HepG2 (cell line): ENCODE measurements around the gene ZC3H13. TPM values are rescaled to one million over a fixed set of nuclear protein-coding genes. Genes with fewer than 3 reads are reported as not detected.

Experiments used
- ATAC-seq: fragments of 200-7000 bp; cut with Tn5 transposase; 3 replicates; pipeline ENCODE4 v1.9.1; 2020; ENCODE audit warnings: mild to moderate bottlenecking, moderate library complexity
- BruUV-seq: library from RNA; stranded (reverse); fragments of 400-500 nt; replicated peaks from 2 replicates; lab custom pipeline; 2021; lab: Mats Ljungman, UMichigan
- CTCF ChIA-PET: fragments of 300-600 bp; formaldehyde crosslinking; extraction: SDS; loops from one replicate; lab custom pipeline; 2021; ENCODE audit warnings: low total read pairs, inconsistent platforms, low intra/inter-chr PET ratio; lab: Yijun Ruan, JAX
- POLR2A ChIA-PET: fragments of 350-600 bp; sonication (Branson Sonifier 250); formaldehyde crosslinking; loops from one replicate; lab custom pipeline; 2020; ENCODE audit warnings: antibody characterized with exemption, inconsistent platforms; lab: Yijun Ruan, JAX
- DNase-seq: peaks from one replicate; pipeline ENCODE4 v3.0.0-alpha.2; 2015; ENCODE audit warnings: low spot score
- FAIRE-seq: peaks from 3 replicates; lab custom pipeline; 2011; peaks lifted over from hg19 to GRCh38; lab: Jason Lieb, UNC
- H2AFZ ChIP-seq: one replicate; pipeline ENCODE4 v1.6.1; 2011; ENCODE audit warnings: low read length, inconsistent platforms
- H3K27ac ChIP-seq: fragments of 300-600 bp; 3 replicates; pipeline ENCODE4 v1.8.0; 2011; ENCODE audit warnings: mixed run types, mild to moderate bottlenecking, mixed read lengths, low read length, inconsistent platforms; ENCODE audit not compliant: insufficient read depth; ENCODE audit errors: extremely low read length
- H3K27me3 ChIP-seq, 2 experiments: fragments of 200-600 bp in 1 of 2; 2 replicates in 1 of 2; 3 replicates in 1 of 2; pipeline versions ENCODE4 v1.6.0 to v1.8.0; 2011; ENCODE audit warnings: low read length in 2 of 2, mild to moderate bottlenecking in 2 of 2, moderate library complexity in 2 of 2, inconsistent platforms in 1 of 2; ENCODE audit not compliant: insufficient read depth in 2 of 2, control insufficient read depth in 1 of 2
- H3K36me3 ChIP-seq, 2 experiments: fragments of 200-600 bp in 1 of 2; replicated peaks in 1 of 2; 2 replicates in 1 of 2; 3 replicates in 1 of 2; pipeline versions ENCODE4 v1.5.1 to v1.8.0; 2011; ENCODE audit warnings: low read length in 2 of 2, inconsistent platforms in 1 of 2; ENCODE audit not compliant: insufficient read depth in 2 of 2, control insufficient read depth in 1 of 2
- H3K4me1 ChIP-seq: 2 replicates; pipeline ENCODE4 v1.5.1; 2012; ENCODE audit warnings: low read length, inconsistent platforms; ENCODE audit not compliant: insufficient read depth
- H3K4me2 ChIP-seq: 2 replicates; pipeline ENCODE4 v1.6.0; 2011; ENCODE audit warnings: low read depth, low read length, inconsistent platforms
- H3K4me3 ChIP-seq, 3 experiments: fragments of 200-600 bp in 1 of 3; sonication (generic), shearing (Covaris generic) in 1 of 3; replicated peaks in 1 of 3; 2 replicates each; pipeline ENCODE4 v1.5.1; 2011 to 2016; ENCODE audit warnings: low read length in 3 of 3, inconsistent platforms in 2 of 3, low read depth in 2 of 3, mild to moderate bottlenecking in 2 of 3, control low read depth in 1 of 3, mixed read lengths in 1 of 3; ENCODE audit not compliant: insufficient read depth in 1 of 3
- H3K79me2 ChIP-seq: one replicate; pipeline ENCODE4 v1.6.1; 2011; ENCODE audit warnings: low read length, inconsistent platforms; ENCODE audit not compliant: insufficient read depth
- H3K9ac ChIP-seq: 2 replicates; pipeline ENCODE4 v1.6.0; 2011; ENCODE audit warnings: mild to moderate bottlenecking, low read depth, low read length, inconsistent platforms; ENCODE audit not compliant: insufficient read depth
- H3K9me3 ChIP-seq: 2 replicates; pipeline ENCODE4 v1.5.1; 2012; ENCODE audit warnings: mild to moderate bottlenecking, low read length
- H4K20me1 ChIP-seq: 2 replicates; pipeline ENCODE4 v1.6.0; 2011; ENCODE audit warnings: inconsistent platforms, mild to moderate bottlenecking, low read length, moderate library complexity; ENCODE audit not compliant: insufficient read depth
- ARNT ChIP-seq: fragments of 450-650 bp; IDR thresholded peaks from 2 replicates; pipeline ENCODE4 v1.6.1; 2017
- KAT8 ChIP-seq: IDR thresholded peaks from 2 replicates; pipeline ENCODE4 v1.6.1; 2016; ENCODE audit warnings: missing genetic modification reagents, missing compliant biosample characterization
- STAT5B ChIP-seq: sonication (generic); formaldehyde crosslinking; IDR thresholded peaks from 2 replicates; pipeline ENCODE4 v1.4.0; 2020; ENCODE audit warnings: missing genetic modification reagents
- TCF7 ChIP-seq: sonication (generic); IDR thresholded peaks from 2 replicates; pipeline ENCODE4 v1.6.1; 2016; ENCODE audit warnings: antibody characterized with exemption, low read depth
- ZFP36 ChIP-seq: fragments of 150-350 bp; IDR thresholded peaks from 2 replicates; pipeline ENCODE4 v1.6.1; 2018; ENCODE audit warnings: borderline replicate concordance, low read length, low read depth; ENCODE audit not compliant: partially characterized antibody
- ZNF430 ChIP-seq: sonication (generic); formaldehyde crosslinking; IDR thresholded peaks from 2 replicates; pipeline ENCODE4 v1.9.0; 2021; ENCODE audit warnings: mild to moderate bottlenecking, missing genetic modification reagents
- ZSCAN30 ChIP-seq: sonication (generic); formaldehyde crosslinking; IDR thresholded peaks from 2 replicates; pipeline ENCODE4 v1.5.0; 2020; ENCODE audit warnings: mild to moderate bottlenecking, missing genetic modification reagents
- whole genome bisulfite sequencing: methylation state at CpG from one replicate; pipeline ENCODE4 v1.1.6; 2017; ENCODE audit warnings: low lambda C conversion rate; 5-methylcytosine and 5-hydroxymethylcytosine counted together
- in situ Hi-C: cut with HindIII; loops from 2 replicates; pipeline ENCODE4 v1.10.0; 2017; ENCODE audit warnings: low pct_unique_long_range_greater_than_20kb; ENCODE audit not compliant: extremely low pct_ligation_motif_present
- intact Hi-C: fragments of 100-400 bp; cut with micrococcal nuclease; formaldehyde crosslinking; loops from one replicate; pipeline ENCODE4 v1.10.0; 2022; ENCODE audit not compliant: unreplicated experiment
- polyA plus RNA-seq, 8 experiments: library from polyadenylated mRNA; depleted of rRNA in 3 of 8; stranded (reverse) in 7 of 8; unstranded in 1 of 8; fragments of >200 nt; fragmentation: Illumina TruSeq in 4 of 8; extraction: Trizol in 4 of 8; gene quantifications; 2 replicates each; pipeline versions ENCODE4 v1.2.1 to v1.2.3, GENCODE V29; 2011 to 2016; ENCODE audit warnings: low read depth in 4 of 8, missing spikeins in 1 of 8, mixed read lengths in 1 of 8; ENCODE audit not compliant: insufficient read depth in 1 of 8
- total RNA-seq, 5 experiments: library from RNA; depleted of rRNA; stranded (reverse); fragments of >200 nt; fragmentation: Illumina TruSeq; extraction: Trizol; gene quantifications; 2 replicates each; pipeline ENCODE4 v1.2.3, GENCODE V29; 2016; ENCODE audit warnings: low read depth in 1 of 5
- TF ChIP-seq, protein P1 (sequence below): sonication (generic); formaldehyde crosslinking; IDR thresholded peaks from 2 replicates; pipeline ENCODE4 v1.5.0; 2020; ENCODE audit warnings: mild to moderate bottlenecking, missing genetic modification reagents
- TF ChIP-seq, protein P2 (sequence below): IDR thresholded peaks from 2 replicates; pipeline ENCODE4 v1.6.1; 2016; ENCODE audit warnings: missing compliant biosample characterization, missing genetic modification reagents, borderline replicate concordance
- TF ChIP-seq, protein P3 (sequence below): sonication (generic); formaldehyde crosslinking; IDR thresholded peaks from 2 replicates; pipeline ENCODE4 v1.5.1; 2020; ENCODE audit warnings: missing genetic modification reagents, mild to moderate bottlenecking, borderline replicate concordance
- TF ChIP-seq, protein P4 (sequence below): sonication (generic); formaldehyde crosslinking; conservative IDR thresholded peaks from 2 replicates; pipeline ENCODE4 v1.8.0; 2022; ENCODE audit warnings: mild to moderate bottlenecking, moderate library complexity, missing genetic modification reagents

ZC3H13 gene
- total and polyA plus RNA-seq, 2 of the 13 experiments (the other 11 are each of a cell fraction or from before 2014, with no cell fraction given): 2.7 to 23.5 TPM

DNA sequence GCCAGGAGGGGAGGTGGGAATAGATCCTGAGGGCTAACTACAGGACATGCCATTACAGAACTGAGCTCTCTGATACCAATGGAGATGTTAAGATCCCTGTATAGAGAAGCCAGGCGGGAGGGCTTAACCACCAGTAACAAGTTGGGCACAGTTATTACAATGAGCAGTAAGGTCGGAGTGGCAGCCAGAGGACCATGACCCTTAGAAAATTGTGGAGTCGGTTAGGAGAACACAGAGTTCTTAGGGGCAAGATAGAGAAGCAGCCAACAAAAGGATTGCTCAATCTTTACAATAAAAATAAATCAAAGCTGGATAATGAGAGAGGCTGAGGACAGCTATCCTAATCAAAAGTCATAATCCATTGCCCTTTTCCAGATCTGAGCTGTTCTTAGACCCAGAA, 41.9 kb upstream of the ZC3H13 start (continued):
- TF ChIP-seq, protein P1, sequence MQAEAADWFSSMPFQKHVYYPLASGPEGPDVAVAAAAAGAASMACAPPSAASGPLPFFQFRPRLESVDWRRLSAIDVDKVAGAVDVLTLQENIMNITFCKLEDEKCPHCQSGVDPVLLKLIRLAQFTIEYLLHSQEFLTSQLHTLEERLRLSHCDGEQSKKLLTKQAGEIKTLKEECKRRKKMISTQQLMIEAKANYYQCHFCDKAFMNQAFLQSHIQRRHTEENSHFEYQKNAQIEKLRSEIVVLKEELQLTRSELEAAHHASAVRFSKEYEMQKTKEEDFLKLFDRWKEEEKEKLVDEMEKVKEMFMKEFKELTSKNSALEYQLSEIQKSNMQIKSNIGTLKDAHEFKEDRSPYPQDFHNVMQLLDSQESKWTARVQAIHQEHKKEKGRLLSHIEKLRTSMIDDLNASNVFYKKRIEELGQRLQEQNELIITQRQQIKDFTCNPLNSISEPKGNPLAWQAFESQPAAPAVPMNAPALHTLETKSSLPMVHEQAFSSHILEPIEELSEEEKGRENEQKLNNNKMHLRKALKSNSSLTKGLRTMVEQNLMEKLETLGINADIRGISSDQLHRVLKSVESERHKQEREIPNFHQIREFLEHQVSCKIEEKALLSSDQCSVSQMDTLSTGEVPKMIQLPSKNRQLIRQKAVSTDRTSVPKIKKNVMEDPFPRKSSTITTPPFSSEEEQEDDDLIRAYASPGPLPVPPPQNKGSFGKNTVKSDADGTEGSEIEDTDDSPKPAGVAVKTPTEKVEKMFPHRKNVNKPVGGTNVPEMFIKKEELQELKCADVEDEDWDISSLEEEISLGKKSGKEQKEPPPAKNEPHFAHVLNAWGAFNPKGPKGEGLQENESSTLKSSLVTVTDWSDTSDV (CRISPR knock-in tag): no peak
- TF ChIP-seq ZNF430: no peak

DNA sequence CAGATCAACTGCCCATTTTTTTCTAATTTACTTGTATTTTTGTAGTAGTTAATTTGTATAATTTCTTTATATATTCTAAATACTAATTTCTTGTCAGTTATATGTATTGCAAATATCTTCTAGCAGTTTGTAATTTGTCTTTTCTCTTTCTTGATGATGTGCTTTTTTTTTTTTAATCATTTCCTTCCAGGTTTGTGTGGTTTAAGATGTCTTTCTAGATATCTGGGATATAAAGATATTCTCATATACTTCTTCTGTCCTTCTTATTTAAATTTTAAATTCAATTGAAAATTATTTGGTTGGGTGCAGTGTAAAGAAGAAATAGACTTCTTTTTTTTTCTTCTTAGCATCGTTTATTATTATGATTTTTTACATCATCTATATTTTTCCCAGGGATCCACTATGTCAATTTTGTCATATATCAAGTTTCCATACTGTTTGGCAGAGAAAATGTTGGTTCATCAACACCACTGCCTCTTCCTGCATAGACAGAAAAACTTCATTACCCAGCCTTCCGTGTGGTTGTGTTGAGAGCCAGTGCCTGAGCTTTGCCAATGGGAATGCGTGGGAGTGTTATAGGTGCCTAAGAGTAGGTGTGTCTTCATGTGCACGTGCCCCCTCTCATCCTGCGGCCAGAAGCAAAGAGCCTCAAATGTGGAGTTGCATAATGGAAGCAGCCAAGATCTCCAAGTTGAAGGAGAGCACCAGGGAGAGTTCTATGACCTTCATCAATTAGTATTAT, 36.4 kb upstream of the ZC3H13 start:
- 0 out of 2 replicates have a peak, but pooled peaks cover under 1% of the 10 kb centered on the region for H3K4me1 ChIP-seq
- no peaks in the 10 kb centered on the region for H3K9me3 ChIP-seq
- ATAC-seq: no peak
- H3K79me2 ChIP-seq: peaks cover 36% of the 10 kb centered on the region
- BruUV-seq: no TSS peak
- H2AFZ ChIP-seq: no peak overlapping the region
- H3K4me2 ChIP-seq: no peak overlapping the region
- H3K27me3 ChIP-seq: no peaks in the 10 kb centered on the region
- no peaks in the 10 kb centered on the region for H4K20me1 ChIP-seq
- intact Hi-C loops (no loop called here), in situ Hi-C loops (no loop called here)
- ChIA-PET POLR2A (no interaction called here), CTCF (no interaction called here)
- H3K27ac ChIP-seq: no peak overlapping the region
- FAIRE-seq: no peak
- no peak for DNase-seq
- peaks cover 10 to 37% of the 10 kb centered on the region in 2 experiments; a peak in 4 of 5 replicates for H3K36me3 ChIP-seq
- WGBS: over 99% methylated on average over 5 of the region's 5 CpGs
- no peak overlapping the region for H3K9ac ChIP-seq
- no peak overlapping the region for H3K4me3 ChIP-seq
- no peak for TF ChIP-seq ZFP36
- TF ChIP-seq TCF7: no peak
- TF ChIP-seq ARNT: no peak
- TF ChIP-seq STAT5B (CRISPR knock-in tag): no peak
- TF ChIP-seq KAT8 (CRISPR knock-in tag): no peak
- TF ChIP-seq, protein P2, sequence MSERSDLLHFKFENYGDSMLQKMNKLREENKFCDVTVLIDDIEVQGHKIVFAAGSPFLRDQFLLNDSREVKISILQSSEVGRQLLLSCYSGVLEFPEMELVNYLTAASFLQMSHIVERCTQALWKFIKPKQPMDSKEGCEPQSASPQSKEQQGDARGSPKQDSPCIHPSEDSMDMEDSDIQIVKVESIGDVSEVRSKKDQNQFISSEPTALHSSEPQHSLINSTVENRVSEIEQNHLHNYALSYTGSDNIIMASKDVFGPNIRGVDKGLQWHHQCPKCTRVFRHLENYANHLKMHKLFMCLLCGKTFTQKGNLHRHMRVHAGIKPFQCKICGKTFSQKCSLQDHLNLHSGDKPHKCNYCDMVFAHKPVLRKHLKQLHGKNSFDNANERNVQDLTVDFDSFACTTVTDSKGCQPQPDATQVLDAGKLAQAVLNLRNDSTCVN (CRISPR knock-in tag): no peak
- TF ChIP-seq ZSCAN30 (CRISPR knock-in tag): no peak
- TF ChIP-seq, protein P3, sequence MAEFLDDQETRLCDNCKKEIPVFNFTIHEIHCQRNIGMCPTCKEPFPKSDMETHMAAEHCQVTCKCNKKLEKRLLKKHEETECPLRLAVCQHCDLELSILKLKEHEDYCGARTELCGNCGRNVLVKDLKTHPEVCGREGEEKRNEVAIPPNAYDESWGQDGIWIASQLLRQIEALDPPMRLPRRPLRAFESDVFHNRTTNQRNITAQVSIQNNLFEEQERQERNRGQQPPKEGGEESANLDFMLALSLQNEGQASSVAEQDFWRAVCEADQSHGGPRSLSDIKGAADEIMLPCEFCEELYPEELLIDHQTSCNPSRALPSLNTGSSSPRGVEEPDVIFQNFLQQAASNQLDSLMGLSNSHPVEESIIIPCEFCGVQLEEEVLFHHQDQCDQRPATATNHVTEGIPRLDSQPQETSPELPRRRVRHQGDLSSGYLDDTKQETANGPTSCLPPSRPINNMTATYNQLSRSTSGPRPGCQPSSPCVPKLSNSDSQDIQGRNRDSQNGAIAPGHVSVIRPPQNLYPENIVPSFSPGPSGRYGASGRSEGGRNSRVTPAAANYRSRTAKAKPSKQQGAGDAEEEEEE (CRISPR knock-in tag): no peak
- TF ChIP-seq, protein P4, sequence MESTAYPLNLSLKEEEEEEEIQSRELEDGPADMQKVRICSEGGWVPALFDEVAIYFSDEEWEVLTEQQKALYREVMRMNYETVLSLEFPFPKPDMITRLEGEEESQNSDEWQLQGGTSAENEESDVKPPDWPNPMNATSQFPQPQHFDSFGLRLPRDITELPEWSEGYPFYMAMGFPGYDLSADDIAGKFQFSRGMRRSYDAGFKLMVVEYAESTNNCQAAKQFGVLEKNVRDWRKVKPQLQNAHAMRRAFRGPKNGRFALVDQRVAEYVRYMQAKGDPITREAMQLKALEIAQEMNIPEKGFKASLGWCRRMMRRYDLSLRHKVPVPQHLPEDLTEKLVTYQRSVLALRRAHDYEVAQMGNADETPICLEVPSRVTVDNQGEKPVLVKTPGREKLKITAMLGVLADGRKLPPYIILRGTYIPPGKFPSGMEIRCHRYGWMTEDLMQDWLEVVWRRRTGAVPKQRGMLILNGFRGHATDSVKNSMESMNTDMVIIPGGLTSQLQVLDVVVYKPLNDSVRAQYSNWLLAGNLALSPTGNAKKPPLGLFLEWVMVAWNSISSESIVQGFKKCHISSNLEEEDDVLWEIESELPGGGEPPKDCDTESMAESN (CRISPR knock-in tag): no peak
